ENCODE results near the gene PDZRN3. TPM values are rescaled to one million over a fixed set of nuclear protein-coding genes. Genes with fewer than 3 reads are reported as not detected.

Gene PDZRN3
- total and polyA plus RNA-seq, 7 donors = 2.5 to 39.3 (median 16.0) TPM

GRCh38 chr3:73389928-73390327 lies 234.8 kb downstream of the PDZRN3 start:
- no peak for DNase-seq
- ATAC-seq = no peak
- no peaks in the 10 kb centered on the region for H3K9me3 ChIP-seq
- no peak overlapping the region for H3K4me3 ChIP-seq
- intact Hi-C loops (cut with DNase I) = no loop called here
- WGBS, 3 donors = 71 to 83% (median 81%) methylated on average over 1 of the region's 1 CpG
- no peaks in the 10 kb centered on the region for H3K4me1 ChIP-seq
- H3K27ac ChIP-seq = no peak overlapping the region
- peaks cover 3 to 75% of the 10 kb centered on the region in 2 donors for H3K36me3 ChIP-seq (ENCODE audit: insufficient read depth in 1 of 2, low read depth in 1 of 2)
- TF ChIP-seq CTCF (IDR thresholded peaks at IDR 0.05) = no peak
- no peaks in the 10 kb centered on the region for H3K27me3 ChIP-seq (ENCODE audit: insufficient read depth in 3 of 3, low read length in 2 of 3)

- Histone ChIP-seq H3K27ac (no peak overlapping the region), H3K9me3 (no peaks in the 10 kb centered on the region), H3K27me3 (ENCODE audit: insufficient read depth in 3 of 3, low read length in 2 of 3) (no peaks in the 10 kb centered on the region), H3K36me3 (ENCODE audit: insufficient read depth in 1 of 2, low read depth in 1 of 2) (peaks cover 3 to 77% of the 10 kb centered on the region in 2 donors), H3K4me3 (no peak overlapping the region), H3K4me1 (no peaks in the 10 kb centered on the region)
- TF ChIP-seq CTCF (IDR thresholded peaks at IDR 0.05) = no peak
- ATAC-seq (no peak), DNase-seq (no peak)
- intact Hi-C loops (cut with DNase I) = no loop called here
- 55 to 77% (median 63%) methylated on average over 10 of the region's 10 CpGs for WGBS, 3 donors
Observed at GRCh38 chr3:73389117-73389813, 235.5 kb downstream of the PDZRN3 start.

GRCh38 chr3:73385568-73385967 lies 239.2 kb downstream of the PDZRN3 start:
- Histone ChIP-seq H3K9me3 (no peaks in the 10 kb centered on the region), H3K27me3 (ENCODE audit: insufficient read depth in 3 of 3, low read length in 2 of 3) (no peaks in the 10 kb centered on the region), H3K36me3 (ENCODE audit: insufficient read depth in 1 of 2, low read depth in 1 of 2) (peaks cover 6 to 85% of the 10 kb centered on the region in 2 donors), H3K27ac (no peak overlapping the region), H3K4me1 (no peaks in the 10 kb centered on the region), H3K4me3 (no peak overlapping the region)
- no peak for TF ChIP-seq CTCF (IDR thresholded peaks at IDR 0.05)
- intact Hi-C loops (cut with DNase I) = no loop called here
- WGBS, 3 donors = 58 to 68% (median 61%) methylated on average over 4 of the region's 4 CpGs
- no peak for DNase-seq
- ATAC-seq = no peak

- no peak for DNase-seq
- TF ChIP-seq CTCF (IDR thresholded peaks at IDR 0.05) = no peak
- Histone ChIP-seq H3K27me3 (ENCODE audit: insufficient read depth in 3 of 3, low read length in 2 of 3) (no peaks in the 10 kb centered on the region), H3K4me3 (no peak overlapping the region), H3K4me1 (no peaks in the 10 kb centered on the region), H3K36me3 (ENCODE audit: insufficient read depth in 1 of 2, low read depth in 1 of 2) (peaks cover 6 to 72% of the 10 kb centered on the region in 2 donors), H3K27ac (no peak overlapping the region), H3K9me3 (no peaks in the 10 kb centered on the region)
- WGBS, 3 donors = 93 to 96% (median 94%) methylated on average over 65 to 66 of the region's 66 CpGs
- intact Hi-C loops (cut with DNase I) = no loop called here
- no peak for ATAC-seq
Observed at GRCh38 chr3:73384091-73384906, 240.4 kb downstream of the PDZRN3 start.

All from psoas muscle (tissue), 8 donors.